Thyroid gland (tissue), 4 donors: ENCODE measurements around the gene KRT76.
"Not testable (repeated sequence)": the region's sequence is repeated elsewhere in the genome, so short reads cannot be mapped to it uniquely, and the experiment has no call there.

Experiments used
- CTCF ChIP-seq, 6 experiments: fragments of 200-600 bp in 3 of 6; fragments of 450-650 bp in 3 of 6; sonication (generic) in 3 of 6; IDR thresholded peaks; one replicate each; pipeline ENCODE4 v1.5.1; 2016 to 2019; ENCODE audit warnings: antibody characterized with exemption in 6 of 6, mild to moderate bottlenecking in 2 of 6, inconsistent platforms in 1 of 6, moderate library complexity in 1 of 6
- POLR2A ChIP-seq, 2 donors: fragments of 450-650 bp; IDR thresholded peaks; one replicate each; pipeline ENCODE4 v1.6.1; 2017; ENCODE audit warnings: antibody characterized with exemption in 2 of 2, mild to moderate bottlenecking in 2 of 2, moderate library complexity in 1 of 2

DNA sequence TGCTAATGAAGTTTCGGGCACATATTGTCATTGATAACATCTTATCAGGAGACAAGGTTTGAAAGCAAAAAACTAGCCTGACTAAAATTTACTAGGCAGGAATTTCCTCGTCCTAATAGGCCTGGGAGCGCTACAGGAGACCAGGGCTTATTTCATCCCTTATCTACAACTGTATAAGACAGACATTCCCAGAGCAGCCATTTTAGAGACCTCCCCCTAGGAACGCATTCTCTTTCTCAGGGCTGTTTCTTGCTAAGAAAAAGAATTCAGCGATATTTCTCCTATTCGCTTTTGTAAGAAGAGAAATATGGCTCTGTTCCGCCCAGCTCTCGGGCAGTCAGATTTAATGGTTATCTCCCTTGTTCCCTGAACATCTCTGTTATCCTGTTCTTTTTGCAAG, 15.9 kb downstream of the KRT76 start:
- TF ChIP-seq CTCF, POLR2A (IDR thresholded peaks at IDR 0.05): not testable (repeated sequence)
